PC-3 (cell line): ENCODE measurements around the gene SMG6. TPM values are rescaled to one million over a fixed set of nuclear protein-coding genes. Genes with fewer than 3 reads are reported as not detected.
A peak's percentile ranks its signal among the peaks of the same experiment; 100 is the strongest.

Experiments used
- ATAC-seq: fragments of 200-7000 bp; cut with Tn5 transposase; 2 replicates; pipeline ENCODE4 v1.9.1; 2020; ENCODE audit warnings: mild to moderate bottlenecking, moderate library complexity
- BruUV-seq: library from RNA; stranded (reverse); fragments of 400-500 nt; replicated peaks from 2 replicates; lab custom pipeline; 2021; lab: Mats Ljungman, UMichigan
- CTCF ChIA-PET: fragments of 300-600 bp; sonication (Branson Sonifier 250); formaldehyde crosslinking; loops from one replicate; lab custom pipeline; 2022; ENCODE audit warnings: antibody characterized with exemption; lab: Charles Lee
- POLR2A ChIA-PET: fragments of 300-600 bp; sonication (Branson Sonifier 250); formaldehyde crosslinking; loops from one replicate; lab custom pipeline; 2022; ENCODE audit warnings: antibody characterized with exemption; ENCODE audit not compliant: unreplicated experiment; lab: Charles Lee
- DNase-seq: peaks from one replicate; pipeline ENCODE4 v3.0.0-alpha.2; 2015
- H2AFZ ChIP-seq: fragments of 300-600 bp; sonication (generic); 2 replicates; pipeline ENCODE4 v1.6.0; 2016; ENCODE audit warnings: antibody characterized with exemption, low read length
- H3F3A ChIP-seq: fragments of 300-600 bp; sonication (generic); one replicate; pipeline ENCODE4 v1.6.0; 2017; ENCODE audit warnings: antibody characterized with exemption, low read length, control low read depth, mild to moderate bottlenecking; ENCODE audit not compliant: unreplicated experiment
- H3K27ac ChIP-seq: fragments of 300-600 bp; sonication (generic); 2 replicates; pipeline ENCODE4 v1.5.1; 2016; ENCODE audit warnings: mild to moderate bottlenecking, low read length
- H3K27me3 ChIP-seq: fragments of 300-600 bp; sonication (generic); 2 replicates; pipeline ENCODE4 v1.6.1; 2016; ENCODE audit warnings: low read length, mixed read lengths
- H3K36me3 ChIP-seq: fragments of 300-600 bp; sonication (generic); 2 replicates; pipeline ENCODE4 v1.6.1; 2016; ENCODE audit warnings: low read depth, mixed run types, low read length, mixed read lengths
- H3K4me1 ChIP-seq: fragments of 300-600 bp; sonication (generic); 2 replicates; pipeline ENCODE4 v1.5.1; 2016; ENCODE audit warnings: low read length; ENCODE audit not compliant: insufficient read depth
- H3K4me2 ChIP-seq: fragments of 300-600 bp; sonication (generic); 2 replicates; pipeline ENCODE4 v1.6.0; 2016; ENCODE audit warnings: low read length
- H3K4me3 ChIP-seq: fragments of 300-600 bp; sonication (generic); 2 replicates; pipeline ENCODE4 v1.5.1; 2016; ENCODE audit warnings: mild to moderate bottlenecking, low read length, mixed read lengths
- H3K79me2 ChIP-seq: fragments of 300-600 bp; sonication (generic); 2 replicates; pipeline ENCODE4 v1.6.1; 2017; ENCODE audit warnings: low read length, mixed read lengths
- H3K9ac ChIP-seq: fragments of 300-600 bp; sonication (generic); 2 replicates; pipeline ENCODE4 v1.6.0; 2016; ENCODE audit warnings: mild to moderate bottlenecking, low read length
- H3K9me2 ChIP-seq: fragments of 300-600 bp; sonication (generic); replicated peaks from 2 replicates; pipeline ENCODE4 v1.6.1; 2016; ENCODE audit warnings: mixed run types, low read length, mixed read lengths
- H3K9me3 ChIP-seq: fragments of 300-600 bp; sonication (generic); 2 replicates; pipeline ENCODE4 v1.6.1; 2016; ENCODE audit warnings: low read length, mixed read lengths
- H4K20me1 ChIP-seq: fragments of 300-600 bp; sonication (generic); 2 replicates; pipeline ENCODE4 v1.6.1; 2016; ENCODE audit warnings: low read length, mixed read lengths
- CTCF ChIP-seq: fragments of 300-600 bp; sonication (generic); conservative IDR thresholded peaks from 2 replicates; pipeline ENCODE4 v1.5.1; 2017; ENCODE audit warnings: antibody characterized with exemption, low read depth, mild to moderate bottlenecking, low read length
- EZH2 ChIP-seq: fragments of 300-600 bp; sonication (generic); IDR thresholded peaks from one replicate; pipeline ENCODE4 v1.6.1; 2017; ENCODE audit warnings: antibody characterized with exemption, mild to moderate bottlenecking, low read length; ENCODE audit not compliant: unreplicated experiment
- EZH2phosphoT487 ChIP-seq: fragments of 300-600 bp; sonication (generic); IDR thresholded peaks from 2 replicates; pipeline ENCODE4 v1.6.1; 2018; ENCODE audit warnings: mild to moderate bottlenecking, antibody characterized with exemption, low read length, borderline replicate concordance
- intact Hi-C: fragments of 100-400 bp; cut with micrococcal nuclease; formaldehyde crosslinking; loops from 2 replicates; pipeline ENCODE4 v1.9.0; 2023
- total RNA-seq: library from RNA; depleted of rRNA; stranded (reverse); fragments of >200 nt; gene quantifications from 2 replicates; pipeline ENCODE4 v1.2.3, GENCODE V29; 2014

The SMG6 gene
- total RNA-seq, 1 experiment from 2014 or later, result 13.4 TPM

DNA sequence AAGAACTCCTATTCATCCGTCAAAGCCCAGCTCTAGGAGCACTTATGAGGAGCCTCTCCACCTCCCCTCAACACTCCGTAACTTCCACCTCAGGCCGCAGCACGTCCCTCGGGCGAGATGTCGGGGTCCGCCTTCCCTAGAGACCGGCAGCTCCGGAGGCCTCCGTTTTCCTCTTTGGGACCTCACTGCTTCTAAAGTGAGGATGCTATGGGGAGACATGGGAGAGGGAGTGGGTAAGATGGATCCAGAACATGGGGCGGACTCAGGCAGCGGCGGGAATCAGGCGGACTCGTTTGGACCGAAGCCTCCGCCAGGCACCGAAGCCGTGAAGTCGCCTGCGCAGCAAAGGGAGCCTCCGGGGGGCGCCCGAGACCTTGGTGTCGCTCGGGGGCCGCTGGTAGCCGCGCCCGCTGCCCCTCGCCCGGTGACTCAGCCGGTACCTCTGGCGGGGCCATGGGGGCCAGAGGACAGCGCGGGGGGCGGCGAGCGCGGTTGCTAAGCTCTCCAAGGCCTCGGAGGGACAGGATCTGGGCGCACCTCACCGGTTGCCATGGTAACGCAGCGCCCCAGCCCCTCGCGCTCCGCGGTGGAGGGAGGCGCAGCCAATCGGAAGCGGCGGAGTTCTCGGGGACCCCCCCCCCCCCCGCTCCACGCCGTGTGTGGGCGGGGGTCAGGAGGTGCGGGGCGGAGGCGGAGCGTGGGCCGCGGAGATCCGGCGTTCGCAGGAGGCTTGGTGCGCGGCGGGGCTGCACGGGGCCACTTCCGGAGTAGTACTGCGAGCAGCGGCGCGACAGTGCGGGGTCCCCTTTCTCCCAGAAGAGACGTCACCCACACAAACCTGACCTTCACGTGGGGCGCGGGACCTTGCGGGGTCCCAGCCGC lies 250.0 kb downstream of the SMG6 start:
- no peaks in the 10 kb centered on the region for H3F3A ChIP-seq
- peak overlapping the region; percentile 66 for H3K4me3 ChIP-seq
- TF ChIP-seq EZH2 (no peak), CTCF (peak; percentile 60)
- no TSS peak for BruUV-seq
- no peaks in the 10 kb centered on the region for H3K36me3 ChIP-seq
- ATAC-seq, result no peak
- ChIA-PET POLR2A (no interaction called here), CTCF (interaction anchor here (0.9 to 2.4 kb wide), 3 partner anchors 145 to 191 kb away, joined by 5 to 25 read pairs (median 8); no protein-coding TSS in a partner anchor)
- peaks cover 11% of the 10 kb centered on the region for H3K4me1 ChIP-seq
- H4K20me1 ChIP-seq, result no peaks in the 10 kb centered on the region
- no peaks in the 10 kb centered on the region for H3K27me3 ChIP-seq
- H3K4me2 ChIP-seq, result peak overlapping the region; percentile 93
- H3K9me3 ChIP-seq, result no peaks in the 10 kb centered on the region
- no peaks in the 10 kb centered on the region for H3K9me2 ChIP-seq
- no peaks in the 10 kb centered on the region for H3K79me2 ChIP-seq
- H3K27ac ChIP-seq, result no peak overlapping the region
- H2AFZ ChIP-seq, result peak overlapping the region; percentile 64
- H3K9ac ChIP-seq, result no peak overlapping the region
- peak; percentile 58 for DNase-seq
- intact Hi-C loops, result no loop called here

DNA sequence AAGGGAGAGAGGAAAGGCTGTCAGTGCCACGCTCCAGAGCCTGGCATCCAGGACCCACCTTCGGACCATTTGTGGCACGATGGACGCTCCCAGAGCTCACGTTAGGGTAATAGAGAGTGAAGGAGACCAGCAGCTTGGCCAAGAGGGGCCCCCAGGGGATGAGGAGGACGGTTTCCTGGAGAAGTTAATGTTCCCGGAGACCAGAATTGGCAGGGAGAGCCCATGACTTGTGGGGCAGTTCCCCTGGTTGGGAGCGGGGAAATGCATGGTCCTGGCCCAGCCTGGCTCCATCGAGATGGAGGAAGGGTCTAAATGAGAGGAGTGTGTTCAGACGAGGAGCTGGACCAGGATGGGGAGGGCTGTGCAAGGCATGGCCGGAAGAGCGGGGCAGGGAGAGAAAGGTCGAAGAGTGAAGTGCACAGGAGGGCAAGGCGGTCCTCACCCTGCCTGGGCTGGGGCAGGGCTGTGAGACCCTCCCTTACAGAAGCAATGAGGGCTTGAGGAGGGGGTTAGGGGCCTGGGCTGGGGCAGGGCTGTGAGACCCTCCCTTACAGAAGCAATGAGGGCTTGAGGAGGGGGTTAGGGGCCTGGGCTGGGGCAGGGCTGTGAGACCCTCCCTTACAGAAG lies 251.5 kb downstream of the SMG6 start:
- Histone ChIP-seq H3K9me2 (no peaks in the 10 kb centered on the region), H3K4me1 (peaks cover 11% of the 10 kb centered on the region), H3K79me2 (no peaks in the 10 kb centered on the region), H4K20me1 (no peaks in the 10 kb centered on the region), H3K4me3 (no peak overlapping the region), H3K27ac (no peak overlapping the region), H3F3A (no peaks in the 10 kb centered on the region), H3K27me3 (no peaks in the 10 kb centered on the region), H3K9ac (no peak overlapping the region), H3K36me3 (no peaks in the 10 kb centered on the region), H2AFZ (no peak overlapping the region), H3K4me2 (no peak overlapping the region), H3K9me3 (no peaks in the 10 kb centered on the region)
- ChIA-PET CTCF (no interaction called here), POLR2A (no interaction called here)
- DNase-seq (no peak), ATAC-seq (no peak)
- intact Hi-C loops, result no loop called here
- BruUV-seq, result no TSS peak
- TF ChIP-seq EZH2phosphoT487, result no peak
- no peak for TF ChIP-seq EZH2
- TF ChIP-seq CTCF, result no peak
